Stomach (tissue), 9 donors: Measurements from ENCODE around the gene FGGY. TPM values are rescaled to one million over a fixed set of nuclear protein-coding genes. Genes with fewer than 3 reads are reported as not detected.

ENCODE experiments used
- DNase-seq, 2 donors: peaks; one replicate each; pipeline versions ENCODE4 v3.0.0 to v3.0.0-alpha.2; 2013 to 2019
- H3K27ac ChIP-seq, 5 donors: fragments of 200-600 bp in 4 of 5; sonication (generic) in 4 of 5; one replicate each; pipeline ENCODE4 v1.5.1; 2013 to 2019; ENCODE audit warnings: mild to moderate bottlenecking in 1 of 5, moderate library complexity in 1 of 5
- H3K27me3 ChIP-seq, 3 donors: fragments of 200-600 bp; sonication (generic); one replicate each; pipeline ENCODE4 v1.5.1; 2017 to 2019; ENCODE audit warnings: mixed run types in 1 of 3
- H3K36me3 ChIP-seq, 4 donors: fragments of 200-600 bp; sonication (generic); 1 replicate in 3 of 4; 2 replicates in 1 of 4; pipeline ENCODE4 v1.5.1; 2016 to 2019
- H3K4me1 ChIP-seq, 4 donors: fragments of 200-600 bp; sonication (generic); one replicate each; pipeline ENCODE4 v1.5.1; 2016 to 2019
- H3K4me3 ChIP-seq, 4 donors: fragments of 200-600 bp; sonication (generic) in 3 of 4; one replicate each; pipeline ENCODE4 v1.5.1; 2016 to 2019; ENCODE audit warnings: mild to moderate bottlenecking in 1 of 4
- H3K9me3 ChIP-seq, 4 donors: fragments of 200-600 bp; sonication (generic); one replicate each; pipeline ENCODE4 v1.5.1; 2016 to 2019
- CTCF ChIP-seq, 7 experiments: fragments of 450-650 bp in 4 of 7; fragments of 200-600 bp in 3 of 7; sonication (generic) in 3 of 7; IDR thresholded peaks; one replicate each; pipeline ENCODE4 v1.5.1; 2016 to 2019; ENCODE audit warnings: antibody characterized with exemption in 7 of 7, control low read depth in 2 of 7, mild to moderate bottlenecking in 1 of 7
- EP300 ChIP-seq: sonication (generic); formaldehyde crosslinking; IDR thresholded peaks from one replicate; pipeline ENCODE4 v1.6.1; 2017; ENCODE audit warnings: antibody characterized with exemption
- POLR2A ChIP-seq, 4 donors: fragments of 450-650 bp; IDR thresholded peaks; one replicate each; pipeline ENCODE4 v1.6.1; 2016; ENCODE audit warnings: antibody characterized with exemption in 4 of 4, control low read depth in 2 of 4, mild to moderate bottlenecking in 1 of 4, moderate library complexity in 1 of 4
- POLR2AphosphoS5 ChIP-seq, 3 donors: sonication (generic); formaldehyde crosslinking; IDR thresholded peaks; one replicate each; pipeline ENCODE4 v1.6.1; 2016; ENCODE audit warnings: antibody characterized with exemption in 3 of 3
- WGBS, 5 donors: extraction: QIAGEN DNeasy Blood & Tissue Kit in 3 of 5; methylation state at CpG; one replicate each; pipeline versions ENCODE4 v1.1.5 to v1.1.7; 2013 to 2018; 5-methylcytosine and 5-hydroxymethylcytosine counted together
- intact Hi-C: fragments of 100-400 bp; cut with DNase I; formaldehyde crosslinking; loops from one replicate; pipeline ENCODE4 v1.15.1; 2023; ENCODE audit warnings: low total_unique reads
- polyA plus RNA-seq, 3 donors: library from polyadenylated mRNA; stranded (reverse); fragments of 200-250 nt; gene quantifications; one replicate each; pipeline ENCODE4 v1.2.3, GENCODE V29; 2013
- total RNA-seq, 5 donors: library from RNA; depleted of rRNA; stranded (reverse); fragments of >200 nt; gene quantifications; one replicate each; pipeline versions ENCODE4 v1.1.0 to v1.2.3, GENCODE V29; 2014 to 2016
- donor health status: healthy with polysubstance abuse.
- donor health status: Bipolar disorder and iron deficiency.
- donor health status: healthy.

The FGGY gene
- total and polyA plus RNA-seq, 8 donors, result 6.2 to 40.6 (median 10.8) TPM

GRCh38 chr1:59399642-59400041, 102.7 kb downstream of the FGGY start:
- H3K27me3 ChIP-seq, result no peaks in the 10 kb centered on the region
- no peak overlapping the region for H3K4me3 ChIP-seq
- no peaks in the 10 kb centered on the region for H3K36me3 ChIP-seq
- H3K9me3 ChIP-seq, result no peaks in the 10 kb centered on the region
- no peak overlapping the region for H3K27ac ChIP-seq
- no peak for DNase-seq
- H3K4me1 ChIP-seq, result peaks cover 0 to 17% (median 0%) of the 10 kb centered on the region in 4 donors
- intact Hi-C loops, result no loop called here
- TF ChIP-seq EP300 (no peak), CTCF (IDR thresholded peaks at IDR 0.05) (no peak), POLR2AphosphoS5 (IDR thresholded peaks at IDR 0.05) (no peak), POLR2A (IDR thresholded peaks at IDR 0.05) (no peak)
- WGBS, 5 donors, result 58 to 72% (median 68%) methylated on average over 1 of the region's 1 CpG

- no peaks in the 10 kb centered on the region for H3K27me3 ChIP-seq
- no peaks in the 10 kb centered on the region for H3K36me3 ChIP-seq
- no peaks in the 10 kb centered on the region for H3K9me3 ChIP-seq
- peaks cover 0 to 9% (median 0%) of the 10 kb centered on the region in 4 donors for H3K4me1 ChIP-seq
- WGBS, 5 donors, result 86 to 92% (median 90%) methylated on average over 3 of the region's 3 CpGs
- intact Hi-C loops, result no loop called here
- no peak for DNase-seq
- no peak overlapping the region for H3K4me3 ChIP-seq
- TF ChIP-seq EP300 (no peak), POLR2AphosphoS5 (IDR thresholded peaks at IDR 0.05) (no peak), CTCF (IDR thresholded peaks at IDR 0.05) (no peak), POLR2A (IDR thresholded peaks at IDR 0.05) (no peak)
- H3K27ac ChIP-seq, result no peak overlapping the region
Observed at GRCh38 chr1:59401581-59401980, 104.7 kb downstream of the FGGY start.

- DNase-seq, result no peak
- TF ChIP-seq CTCF (IDR thresholded peaks at IDR 0.05) (no peak), POLR2A (IDR thresholded peaks at IDR 0.05) (no peak), EP300 (no peak), POLR2AphosphoS5 (IDR thresholded peaks at IDR 0.05) (no peak)
- intact Hi-C loops, result no loop called here
- 82 to 91% (median 90%) methylated on average over 6 to 8 of the region's 8 CpGs for WGBS, 5 donors
- no peak overlapping the region for H3K27ac ChIP-seq
- no peaks in the 10 kb centered on the region for H3K36me3 ChIP-seq
- H3K9me3 ChIP-seq, result no peaks in the 10 kb centered on the region
- no peak overlapping the region for H3K4me3 ChIP-seq
- no peaks in the 10 kb centered on the region for H3K27me3 ChIP-seq
- H3K4me1 ChIP-seq, result peaks cover 0 to 17% (median 10%) of the 10 kb centered on the region in 4 donors
Observed at GRCh38 chr1:59404796-59405195, 107.9 kb downstream of the FGGY start.

- no peak for DNase-seq
- H3K27me3 ChIP-seq, result no peaks in the 10 kb centered on the region
- H3K4me1 ChIP-seq, result peaks cover 0 to 17% (median 10%) of the 10 kb centered on the region in 4 donors
- WGBS, 5 donors, result 91 to 97% (median 94%) methylated on average over 4 of the region's 4 CpGs
- no peaks in the 10 kb centered on the region for H3K9me3 ChIP-seq
- TF ChIP-seq CTCF (IDR thresholded peaks at IDR 0.05) (no peak), EP300 (no peak), POLR2A (IDR thresholded peaks at IDR 0.05) (no peak), POLR2AphosphoS5 (IDR thresholded peaks at IDR 0.05) (no peak)
- H3K36me3 ChIP-seq, result no peaks in the 10 kb centered on the region
- intact Hi-C loops, result no loop called here
- no peak overlapping the region for H3K27ac ChIP-seq
- no peak overlapping the region for H3K4me3 ChIP-seq
Observed at GRCh38 chr1:59406437-59407164, 109.7 kb downstream of the FGGY start.
